Hepatocyte (in vitro differentiated cells): ENCODE results near the gene SPCS2.

ENCODE experiments used
- CTCF ChIP-seq: fragments of 200-600 bp; sonication (generic); IDR thresholded peaks from 2 replicates; pipeline ENCODE4 v1.5.1; 2016; ENCODE audit warnings: antibody characterized with exemption, mild to moderate bottlenecking; ENCODE audit not compliant: poor library complexity
- EZH2 ChIP-seq: fragments of 200-600 bp; sonication (generic); IDR thresholded peaks from 2 replicates; pipeline ENCODE4 v1.6.1; 2016; ENCODE audit warnings: antibody characterized with exemption, mild to moderate bottlenecking, borderline replicate concordance
- EZH2phosphoT487 ChIP-seq: fragments of 200-600 bp; sonication (generic); IDR thresholded peaks from one replicate; pipeline ENCODE4 v1.6.1; 2018; ENCODE audit warnings: antibody characterized with exemption, mild to moderate bottlenecking, low read depth, moderate library complexity; ENCODE audit not compliant: unreplicated experiment, severe bottlenecking

GRCh38 chr11:74971424-74971823, 22.4 kb downstream of the SPCS2 start:
- TF ChIP-seq CTCF = no peak
- no peak for TF ChIP-seq EZH2phosphoT487
- TF ChIP-seq EZH2 = no peak
